ENCODE data around the gene THPO.

Gene THPO

DNA sequence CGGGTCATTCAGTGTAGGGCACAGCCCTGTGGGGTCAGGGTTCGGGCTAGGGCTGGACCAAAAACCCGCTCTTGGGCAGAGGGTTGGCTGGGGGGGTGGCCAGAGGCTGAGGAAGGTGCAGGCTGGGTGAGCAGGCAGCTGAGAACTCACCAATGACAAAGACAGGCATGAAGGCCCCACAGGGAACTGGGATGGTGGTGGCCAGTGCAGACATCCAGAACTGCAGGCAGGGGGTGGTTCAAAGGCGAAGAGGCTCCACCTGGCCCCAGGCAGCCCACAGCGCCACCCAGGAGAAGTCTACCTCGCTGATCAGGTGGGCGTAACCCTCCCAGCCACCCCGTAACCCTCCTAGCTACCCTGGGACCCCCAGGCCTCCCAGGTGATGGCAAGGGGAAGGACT is 23.3 kb downstream of the THPO start:
- no peak for TF ChIP-seq CTCF (IDR thresholded peaks at IDR 0.05; ENCODE audit: unreplicated experiment in 3 of 3)

GRCh38 chr3:184354121-184354728 is 23.8 kb downstream of the THPO start:
- no peak overlapping the region for H3K4me3 Mint-ChIP-seq
- no peaks in the 10 kb centered on the region for H3K27me3 Mint-ChIP-seq (ENCODE audit: low read depth)
- peaks cover 25% of the 10 kb centered on the region for H3K36me3 Mint-ChIP-seq (ENCODE audit: low read depth)
- H3K27ac Mint-ChIP-seq: no peak overlapping the region
- H3K4me1 Mint-ChIP-seq: peaks cover 26% of the 10 kb centered on the region
- no peaks in the 10 kb centered on the region for H3K9me3 Mint-ChIP-seq
- peak; percentile 54 to 61 (median 58) for TF ChIP-seq CTCF (IDR thresholded peaks at IDR 0.05; ENCODE audit: unreplicated experiment in 3 of 3)

More for the DNA sequence above, 23.3 kb downstream of the THPO start:
- H3K9me3 Mint-ChIP-seq: no peaks in the 10 kb centered on the region
- no peaks in the 10 kb centered on the region for H3K27me3 Mint-ChIP-seq (ENCODE audit: low read depth)
- H3K27ac Mint-ChIP-seq: no peak overlapping the region
- peaks cover 25% of the 10 kb centered on the region for H3K4me1 Mint-ChIP-seq
- peaks cover 25% of the 10 kb centered on the region for H3K36me3 Mint-ChIP-seq (ENCODE audit: low read depth)
- H3K4me3 Mint-ChIP-seq: no peak overlapping the region

DNA sequence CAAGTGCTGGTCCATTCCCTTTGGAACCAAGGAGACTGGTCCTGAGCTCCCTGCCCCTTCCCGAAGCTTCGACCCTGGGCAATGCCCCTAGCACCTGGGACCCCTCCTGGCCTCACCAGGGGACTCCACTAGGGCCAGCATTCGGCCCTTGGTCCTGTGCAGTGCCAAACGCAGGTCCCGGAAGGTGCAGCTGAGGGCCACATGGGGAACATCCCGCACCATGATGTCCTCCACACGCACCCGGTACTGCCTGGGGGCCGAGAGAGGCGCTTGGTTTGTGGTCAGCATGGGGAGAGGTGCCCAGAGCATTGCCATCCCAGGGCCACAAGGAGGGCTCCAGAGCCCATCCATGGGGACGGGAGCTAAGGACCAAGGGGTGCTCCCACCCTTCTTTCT is 24.5 kb downstream of the THPO start:
- H3K27me3 Mint-ChIP-seq (ENCODE audit: low read depth): no peaks in the 10 kb centered on the region
- no peak overlapping the region for H3K27ac Mint-ChIP-seq
- no peak for TF ChIP-seq CTCF (IDR thresholded peaks at IDR 0.05; ENCODE audit: unreplicated experiment in 3 of 3)
- no peak overlapping the region for H3K4me3 Mint-ChIP-seq
- H3K4me1 Mint-ChIP-seq: peaks cover 31% of the 10 kb centered on the region
- H3K36me3 Mint-ChIP-seq (ENCODE audit: low read depth): peaks cover 25% of the 10 kb centered on the region
- H3K9me3 Mint-ChIP-seq: no peaks in the 10 kb centered on the region

DNA sequence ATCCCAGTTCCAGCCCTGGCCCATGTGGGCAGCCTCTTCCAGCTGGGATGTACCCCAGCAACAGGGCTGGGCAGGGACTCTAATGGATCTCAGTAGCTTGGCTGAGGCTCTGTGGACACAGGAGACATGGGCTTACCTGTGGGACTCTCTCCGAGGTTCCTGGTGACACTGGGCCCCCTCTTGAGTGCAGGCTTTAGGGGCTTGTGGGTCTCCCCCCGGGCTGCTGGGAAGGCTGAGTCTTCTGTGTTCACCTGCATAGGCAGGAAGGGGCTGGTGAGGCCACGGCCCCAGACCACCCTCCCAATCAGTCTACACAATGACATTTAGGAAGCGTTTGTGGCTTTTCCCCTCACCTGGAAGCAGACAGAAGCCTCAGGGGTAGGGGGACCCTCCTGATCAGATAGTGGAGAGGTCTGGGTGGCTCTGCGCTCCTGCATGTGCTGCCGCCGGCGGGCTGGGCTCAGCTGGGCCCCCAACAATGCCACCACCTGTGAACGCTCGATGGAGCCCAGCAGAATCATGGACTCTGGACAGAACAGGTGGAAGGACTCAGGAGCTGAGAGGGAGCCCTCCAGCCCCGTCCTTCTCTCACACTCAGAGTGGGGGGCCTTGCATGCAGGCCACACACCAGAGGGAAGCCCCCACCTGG is 25.0 kb downstream of the THPO start:
- no peak for TF ChIP-seq CTCF (IDR thresholded peaks at IDR 0.05; ENCODE audit: unreplicated experiment in 3 of 3)
- H3K27ac Mint-ChIP-seq: peak overlapping the region in 1 of 3 experiments; percentile 92
- H3K4me1 Mint-ChIP-seq: peaks cover 34% of the 10 kb centered on the region
- no peak overlapping the region for H3K4me3 Mint-ChIP-seq
- peaks cover 25% of the 10 kb centered on the region for H3K36me3 Mint-ChIP-seq (ENCODE audit: low read depth)
- H3K27me3 Mint-ChIP-seq (ENCODE audit: low read depth): no peaks in the 10 kb centered on the region
- no peaks in the 10 kb centered on the region for H3K9me3 Mint-ChIP-seq

- Mint-ChIP-seq H3K27ac (peak overlapping the region; percentile 43 to 92 (median 88)), H3K9me3 (no peaks in the 10 kb centered on the region), H3K36me3 (ENCODE audit: low read depth) (peaks cover 25% of the 10 kb centered on the region), H3K4me3 (no peak overlapping the region), H3K27me3 (ENCODE audit: low read depth) (no peaks in the 10 kb centered on the region), H3K4me1 (peaks cover 41% of the 10 kb centered on the region)
- no peak for TF ChIP-seq CTCF (IDR thresholded peaks at IDR 0.05; ENCODE audit: unreplicated experiment in 3 of 3)
These were observed 25.7 kb downstream of the THPO start for GRCh38 chr3:184352149-184352785.

Measured in nephron (organoid).